ENCODE measurements around the gene ANAPC4. TPM values are rescaled to one million over a fixed set of nuclear protein-coding genes. Genes with fewer than 3 reads are reported as not detected.

Gene ANAPC4
- total RNA-seq, 4 donors from 2014 or later: 11.8 to 20.2 (median 14.7) TPM

- TF ChIP-seq CTCF (IDR thresholded peaks at IDR 0.05 in 4 of 5, conservative IDR thresholded peaks at IDR 0.05 in 1 of 5) (no peak), POLR2A (IDR thresholded peaks at IDR 0.05) (no peak)
- in situ Hi-C loops (cut with MboI; ENCODE audit: low sequenced_read_pairs in 4 of 4): no loop called here
Measured at GRCh38 chr4:25345744-25346143, 31.3 kb upstream of the ANAPC4 start.

DNA sequence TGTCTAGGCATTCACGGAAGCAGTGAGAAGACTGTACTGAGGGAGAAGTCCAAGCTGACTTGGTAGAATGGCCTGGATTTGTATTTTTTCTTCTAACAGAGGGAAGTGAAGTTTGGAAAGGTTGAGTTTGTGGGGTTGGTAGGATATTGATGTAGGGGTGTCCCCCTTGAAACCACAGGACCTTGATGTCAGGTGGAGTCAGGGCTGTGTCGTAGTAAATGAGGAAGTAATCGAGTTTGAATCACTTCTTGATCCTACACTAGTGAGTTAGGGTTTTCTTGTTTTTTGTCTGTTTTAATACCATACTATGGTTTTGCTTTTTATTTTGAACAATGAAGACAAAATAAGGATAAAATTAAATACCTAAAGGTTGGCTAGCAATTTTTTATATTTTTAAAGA is 30.1 kb upstream of the ANAPC4 start:
- no peaks in the 10 kb centered on the region for H3K4me1 ChIP-seq
- no peaks in the 10 kb centered on the region for H3K9me3 ChIP-seq
- H3K27me3 ChIP-seq: no peaks in the 10 kb centered on the region
- no peaks in the 10 kb centered on the region for H3K36me3 ChIP-seq
- in situ Hi-C loops (cut with MboI; ENCODE audit: low sequenced_read_pairs in 4 of 4): no loop called here
- no peak overlapping the region for H3K4me3 ChIP-seq
- no peak overlapping the region for H3K27ac ChIP-seq
- intact Hi-C loops (cut with DNase I; ENCODE audit: low total_unique reads): no loop called here
- no peak for TF ChIP-seq CTCF (IDR thresholded peaks at IDR 0.05 in 4 of 5, conservative IDR thresholded peaks at IDR 0.05 in 1 of 5)
- no peak for TF ChIP-seq POLR2A (IDR thresholded peaks at IDR 0.05)
- DNase-seq (no peak), ATAC-seq (no peak)

More at GRCh38 chr4:25345744-25346143, 31.3 kb upstream of the ANAPC4 start:
- DNase-seq (no peak), ATAC-seq (no peak)
- Histone ChIP-seq H3K27me3 (no peaks in the 10 kb centered on the region), H3K4me3 (no peak overlapping the region), H3K36me3 (no peaks in the 10 kb centered on the region), H3K9me3 (no peaks in the 10 kb centered on the region), H3K4me1 (no peaks in the 10 kb centered on the region), H3K27ac (no peak overlapping the region)
- intact Hi-C loops (cut with DNase I; ENCODE audit: low total_unique reads): no loop called here

GRCh38 chr4:25347473-25347872 is 29.6 kb upstream of the ANAPC4 start:
- in situ Hi-C loops (cut with MboI; ENCODE audit: low sequenced_read_pairs in 4 of 4): no loop called here
- Histone ChIP-seq H3K4me1 (no peaks in the 10 kb centered on the region), H3K27ac (no peak overlapping the region), H3K27me3 (no peaks in the 10 kb centered on the region), H3K9me3 (no peaks in the 10 kb centered on the region), H3K36me3 (no peaks in the 10 kb centered on the region), H3K4me3 (no peak overlapping the region)
- ATAC-seq: no peak
- no peak for TF ChIP-seq POLR2A (IDR thresholded peaks at IDR 0.05)
- TF ChIP-seq CTCF (IDR thresholded peaks at IDR 0.05 in 4 of 5, conservative IDR thresholded peaks at IDR 0.05 in 1 of 5): no peak
- intact Hi-C loops (cut with DNase I; ENCODE audit: low total_unique reads): no loop called here
- no peak for DNase-seq

DNA sequence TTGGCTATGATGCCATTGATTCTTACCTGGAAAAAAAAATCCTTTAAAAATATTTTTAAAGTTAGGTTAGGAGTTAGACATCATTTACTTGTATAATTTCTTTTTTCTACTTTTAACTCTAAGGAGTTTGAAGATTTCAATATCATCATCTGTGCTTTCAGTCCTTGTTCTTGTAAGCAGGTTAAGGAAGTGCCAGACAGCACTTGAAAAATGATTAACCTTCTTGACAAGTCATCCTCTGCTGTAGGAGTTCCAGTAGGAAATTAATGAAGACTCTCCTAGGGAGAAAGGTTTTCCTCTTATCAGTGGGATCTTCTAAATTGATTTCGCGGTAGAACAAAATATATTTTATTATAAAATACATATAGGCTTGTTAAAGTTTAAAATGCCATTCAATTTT is 29.1 kb upstream of the ANAPC4 start:
- TF ChIP-seq POLR2A (IDR thresholded peaks at IDR 0.05): no peak
- no peak for TF ChIP-seq CTCF (IDR thresholded peaks at IDR 0.05 in 4 of 5, conservative IDR thresholded peaks at IDR 0.05 in 1 of 5)
- in situ Hi-C loops (cut with MboI; ENCODE audit: low sequenced_read_pairs in 4 of 4) (no loop called here), intact Hi-C loops (cut with DNase I; ENCODE audit: low total_unique reads) (no loop called here)
- Histone ChIP-seq H3K4me3 (no peak overlapping the region), H3K27me3 (no peaks in the 10 kb centered on the region), H3K4me1 (no peaks in the 10 kb centered on the region), H3K9me3 (no peaks in the 10 kb centered on the region), H3K27ac (no peak overlapping the region), H3K36me3 (no peaks in the 10 kb centered on the region)
- DNase-seq: no peak
- no peak for ATAC-seq

GRCh38 chr4:25350561-25350960 is 26.5 kb upstream of the ANAPC4 start:
- no peak for ATAC-seq
- Histone ChIP-seq H3K4me1 (no peaks in the 10 kb centered on the region), H3K4me3 (no peak overlapping the region), H3K27ac (no peak overlapping the region), H3K36me3 (no peaks in the 10 kb centered on the region), H3K9me3 (no peaks in the 10 kb centered on the region), H3K27me3 (no peaks in the 10 kb centered on the region)
- TF ChIP-seq POLR2A (IDR thresholded peaks at IDR 0.05) (no peak), CTCF (IDR thresholded peaks at IDR 0.05 in 4 of 5, conservative IDR thresholded peaks at IDR 0.05 in 1 of 5) (no peak)
- in situ Hi-C loops (cut with MboI; ENCODE audit: low sequenced_read_pairs in 4 of 4): no loop called here
- intact Hi-C loops (cut with DNase I; ENCODE audit: low total_unique reads): no loop called here
- no peak for DNase-seq

Data from gastrocnemius medialis (tissue), 4 donors.